HEK293T (cell line): ENCODE measurements around the gene CERK.

Experiments
- ARNT ChIP-seq: fragments of 450-650 bp; IDR thresholded peaks from 2 replicates; pipeline ENCODE4 v1.6.1; 2017; ENCODE audit warnings: mild to moderate bottlenecking
- BHLHE40 ChIP-seq: fragments of 450-650 bp; IDR thresholded peaks from 2 replicates; pipeline ENCODE4 v1.6.1; 2016; ENCODE audit warnings: mild to moderate bottlenecking, moderate library complexity, borderline replicate concordance
- CTBP1 ChIP-seq: fragments of 450-650 bp; IDR thresholded peaks from 2 replicates; pipeline ENCODE4 v1.6.1; 2016; ENCODE audit warnings: borderline replicate concordance
- FOXA1 ChIP-seq: fragments of 450-650 bp; IDR thresholded peaks from 2 replicates; pipeline ENCODE4 v1.6.1; 2016; ENCODE audit warnings: mild to moderate bottlenecking
- FOXK2 ChIP-seq: fragments of 450-650 bp; IDR thresholded peaks from 2 replicates; pipeline ENCODE4 v1.6.1; 2016; ENCODE audit warnings: mild to moderate bottlenecking
- FOXM1 ChIP-seq: fragments of 450-650 bp; IDR thresholded peaks from 2 replicates; pipeline ENCODE4 v1.6.1; 2017; ENCODE audit warnings: mild to moderate bottlenecking, borderline replicate concordance
- NFRKB ChIP-seq: fragments of 450-650 bp; IDR thresholded peaks from 2 replicates; pipeline ENCODE4 v1.6.1; 2016; ENCODE audit warnings: mild to moderate bottlenecking, moderate library complexity
- SP1 ChIP-seq: fragments of 450-650 bp; IDR thresholded peaks from 2 replicates; pipeline ENCODE4 v1.6.1; 2017
- SUZ12 ChIP-seq: fragments of 450-650 bp; IDR thresholded peaks from 2 replicates; pipeline ENCODE4 v1.6.1; 2016; ENCODE audit warnings: mild to moderate bottlenecking
- ZNF384 ChIP-seq: fragments of 450-650 bp; IDR thresholded peaks from 2 replicates; pipeline ENCODE4 v1.6.1; 2016

DNA sequence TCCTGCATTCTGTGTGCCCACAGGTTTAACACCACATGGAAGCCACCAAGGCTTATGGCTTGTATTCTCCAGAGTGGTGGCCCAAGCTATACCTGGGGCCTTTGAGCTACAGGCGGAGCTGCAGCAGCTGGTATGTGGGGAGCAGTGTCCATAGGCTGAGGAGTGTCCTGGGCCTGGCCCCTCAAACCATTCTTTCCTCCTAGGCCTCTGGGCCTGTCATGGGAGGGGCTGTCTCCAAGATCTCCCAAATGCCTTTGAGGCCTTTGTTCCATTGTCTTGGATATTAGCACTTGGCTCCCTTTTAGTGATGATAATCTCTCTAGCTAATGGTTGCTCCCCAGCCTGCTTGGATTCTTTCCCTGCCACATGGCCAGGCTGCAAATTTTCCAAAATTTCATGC lies 18.0 kb upstream of the CERK start:
- TF ChIP-seq NFRKB = no peak
- no peak for TF ChIP-seq SUZ12
- TF ChIP-seq FOXA1 = no peak
- no peak for TF ChIP-seq ZNF384
- TF ChIP-seq FOXK2 = no peak
- no peak for TF ChIP-seq FOXM1
- no peak for TF ChIP-seq SP1
- no peak for TF ChIP-seq ARNT
- TF ChIP-seq CTBP1 = no peak
- TF ChIP-seq BHLHE40 = no peak
